Cardiac muscle cell (in vitro differentiated cells and primary cell): ENCODE results near the gene PLCH2. TPM values are rescaled to one million over a fixed set of nuclear protein-coding genes. Genes with fewer than 3 reads are reported as not detected.

Source experiments
- DNase-seq, 2 donors: peaks; one replicate each; pipeline versions ENCODE4 v3.0.0 to v3.0.0-alpha.2; 2010 to 2017; ENCODE audit warnings: low read depth in 1 of 2, low spot score in 1 of 2
- H3K27ac ChIP-seq: fragments of 200-600 bp; sonication (generic); 2 replicates; pipeline ENCODE4 v1.5.1; 2016
- H3K27me3 ChIP-seq: fragments of 200-600 bp; sonication (generic); 2 replicates; pipeline ENCODE4 v1.6.0; 2016; ENCODE audit warnings: control low read depth
- H3K36me3 ChIP-seq: fragments of 200-600 bp; sonication (generic); 2 replicates; pipeline ENCODE4 v1.5.1; 2016; ENCODE audit warnings: control low read depth
- H3K4me1 ChIP-seq: fragments of 200-600 bp; sonication (generic); 2 replicates; pipeline ENCODE4 v1.8.1; 2017; ENCODE audit warnings: low read depth, mild to moderate bottlenecking, mixed run types
- H3K4me3 ChIP-seq: fragments of 200-600 bp; sonication (generic); 2 replicates; pipeline ENCODE4 v1.5.1; 2016; ENCODE audit warnings: mild to moderate bottlenecking
- H3K9me3 ChIP-seq: fragments of 200-600 bp; sonication (generic); 2 replicates; pipeline ENCODE4 v1.5.1; 2017; ENCODE audit warnings: low read depth, mild to moderate bottlenecking, control low read depth
- CTCF ChIP-seq: IDR thresholded peaks from 2 replicates; pipeline ENCODE4 v1.5.1; 2012; ENCODE audit warnings: low read depth, mild to moderate bottlenecking, low read length
- polyA plus RNA-seq: library from polyadenylated mRNA; unstranded; fragments of >200 nt; fragmentation: Nextera tagmentation; extraction: Ambion mirVana; gene quantifications from 2 replicates; pipeline ENCODE4 v1.2.1, GENCODE V29; 2016
- total RNA-seq: library from RNA; depleted of rRNA; stranded (reverse); fragments of >200 nt; gene quantifications from 2 replicates; pipeline ENCODE4 v1.2.3, GENCODE V29; 2016

Gene PLCH2
- total and polyA plus RNA-seq, 2 experiments from 2014 or later: 0.33 to 0.44 TPM

- Histone ChIP-seq H3K36me3 (no peaks in the 10 kb centered on the region), H3K9me3 (no peaks in the 10 kb centered on the region), H3K27me3 (peaks cover 5% of the 10 kb centered on the region), H3K27ac (no peak overlapping the region), H3K4me1 (no peaks in the 10 kb centered on the region), H3K4me3 (no peak overlapping the region)
- no peak for DNase-seq
- TF ChIP-seq CTCF: no peak
Observed at GRCh38 chr1:2499986-2500596, 24.0 kb downstream of the PLCH2 start.

- no peak overlapping the region for H3K27ac ChIP-seq
- peaks cover 5% of the 10 kb centered on the region for H3K27me3 ChIP-seq
- no peak for TF ChIP-seq CTCF
- no peaks in the 10 kb centered on the region for H3K4me1 ChIP-seq
- no peaks in the 10 kb centered on the region for H3K9me3 ChIP-seq
- DNase-seq: no peak
- no peak overlapping the region for H3K4me3 ChIP-seq
- H3K36me3 ChIP-seq: no peaks in the 10 kb centered on the region
Observed at GRCh38 chr1:2501041-2501819, 25.1 kb downstream of the PLCH2 start.

DNA sequence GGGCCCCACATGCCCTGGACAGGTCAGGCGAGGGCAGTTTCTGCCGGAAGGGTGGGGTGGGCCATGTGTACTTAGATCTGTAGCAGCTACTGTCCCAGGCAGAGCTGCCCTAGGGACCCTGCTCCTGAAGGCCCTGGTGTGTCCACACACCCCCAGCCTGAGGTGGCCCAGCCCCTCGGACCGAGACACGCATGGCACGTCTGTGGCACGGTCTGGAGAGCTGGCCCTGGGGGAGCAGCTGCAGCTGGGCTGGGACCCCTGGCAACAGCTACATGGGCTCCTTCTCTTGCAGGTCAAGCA, 25.7 kb downstream of the PLCH2 start:
- Histone ChIP-seq H3K4me3 (no peak overlapping the region), H3K4me1 (no peaks in the 10 kb centered on the region), H3K27me3 (peaks cover 2% of the 10 kb centered on the region), H3K9me3 (no peaks in the 10 kb centered on the region), H3K27ac (no peak overlapping the region), H3K36me3 (no peaks in the 10 kb centered on the region)
- no peak for TF ChIP-seq CTCF
- no peak for DNase-seq

- H3K27me3 ChIP-seq: no peaks in the 10 kb centered on the region
Observed at GRCh38 chr1:2502210-2502609, 26.1 kb downstream of the PLCH2 start.

More at GRCh38 chr1:2502210-2502609, 26.1 kb downstream of the PLCH2 start:
- DNase-seq: no peak
- no peak for TF ChIP-seq CTCF
- no peaks in the 10 kb centered on the region for H3K4me1 ChIP-seq
- H3K4me3 ChIP-seq: no peak overlapping the region
- no peaks in the 10 kb centered on the region for H3K9me3 ChIP-seq
- H3K27ac ChIP-seq: no peak overlapping the region
- no peaks in the 10 kb centered on the region for H3K36me3 ChIP-seq
